Fibroblast of lung (primary cell): ENCODE results near the gene XPNPEP3. TPM values are rescaled to one million over a fixed set of nuclear protein-coding genes. Genes with fewer than 3 reads are reported as not detected.
"Not testable (repeated sequence)": the region's sequence is repeated elsewhere in the genome, so short reads cannot be mapped to it uniquely, and the experiment has no call there.

Experiments
- DNase-seq, 2 donors: peaks; one replicate each; pipeline versions ENCODE4 v3.0.0 to v3.0.0-alpha.2; 2010; ENCODE audit warnings: low read depth in 2 of 2
- H2AFZ ChIP-seq: 2 replicates; pipeline ENCODE4 v1.5.1; 2012; ENCODE audit warnings: low read length, control low read depth, inconsistent platforms
- H3K27ac ChIP-seq: 2 replicates; pipeline ENCODE4 v1.5.1; 2011; ENCODE audit warnings: low read length, control low read depth; ENCODE audit not compliant: insufficient read depth
- H3K27me3 ChIP-seq: 2 replicates; pipeline ENCODE4 v1.5.1; 2011; ENCODE audit warnings: mild to moderate bottlenecking, low read length; ENCODE audit not compliant: control insufficient read depth, insufficient read depth
- H3K36me3 ChIP-seq: 2 replicates; pipeline ENCODE4 v1.5.1; 2011; ENCODE audit warnings: low read length; ENCODE audit not compliant: control insufficient read depth, insufficient read depth
- H3K4me1 ChIP-seq: 2 replicates; pipeline ENCODE4 v1.5.1; 2011; ENCODE audit warnings: low read length; ENCODE audit not compliant: control insufficient read depth, insufficient read depth; ENCODE audit errors: extremely low read depth
- H3K4me2 ChIP-seq: 2 replicates; pipeline ENCODE4 v1.5.1; 2011; ENCODE audit warnings: low read length, control low read depth; ENCODE audit not compliant: insufficient read depth; ENCODE audit errors: extremely low read depth
- H3K4me3 ChIP-seq, 4 experiments: fragments of 200-600 bp in 1 of 4; sonication (generic) in 1 of 4; replicated peaks in 1 of 4; 2 replicates each; pipeline ENCODE4 v1.5.1; 2011 to 2016; ENCODE audit warnings: low read length in 4 of 4, low read depth in 3 of 4, mild to moderate bottlenecking in 3 of 4, control low read depth in 2 of 4, inconsistent platforms in 1 of 4, mixed read lengths in 1 of 4; ENCODE audit not compliant: insufficient read depth in 1 of 4; ENCODE audit errors: control extremely low read depth in 1 of 4
- H3K79me2 ChIP-seq: 2 replicates; pipeline ENCODE4 v1.5.1; 2012; ENCODE audit warnings: mild to moderate bottlenecking, low read length, inconsistent platforms; ENCODE audit not compliant: control insufficient read depth, insufficient read depth
- H3K9ac ChIP-seq: 2 replicates; pipeline ENCODE4 v1.5.1; 2011; ENCODE audit warnings: mild to moderate bottlenecking, low read length, control low read depth; ENCODE audit not compliant: insufficient read depth
- H3K9me3 ChIP-seq: 2 replicates; pipeline ENCODE4 v1.5.1; 2012; ENCODE audit warnings: low read depth, low read length; ENCODE audit not compliant: control insufficient read depth, insufficient read depth
- H4K20me1 ChIP-seq: 2 replicates; pipeline ENCODE4 v1.5.1; 2011; ENCODE audit warnings: low read length; ENCODE audit not compliant: control insufficient read depth, insufficient read depth; ENCODE audit errors: extremely low read depth
- EZH2 ChIP-seq: IDR thresholded peaks from 2 replicates; pipeline ENCODE4 v1.5.1; 2012; ENCODE audit warnings: low read length, control low read depth, mild to moderate bottlenecking; ENCODE audit errors: missing control alignments
- polyA plus RNA-seq, 2 donors: library from polyadenylated mRNA; depleted of rRNA in 1 of 2; stranded (reverse) in 1 of 2; unstranded in 1 of 2; fragments of >200 nt; gene quantifications; 2 replicates each; pipeline ENCODE4 v1.2.1, GENCODE V29; 2011 to 2012; ENCODE audit warnings: missing spikeins in 1 of 2
- total RNA-seq: library from RNA; depleted of rRNA; stranded (reverse); fragments of >200 nt; gene quantifications from 2 replicates; pipeline ENCODE4 v1.2.1, GENCODE V29; 2014
- TF ChIP-seq, protein P1 (sequence below), 2 donors: IDR thresholded peaks in 1 of 2; conservative IDR thresholded peaks in 1 of 2; 1 replicate in 1 of 2; 2 replicates in 1 of 2; pipeline ENCODE4 v1.5.1; 2011 to 2012; ENCODE audit warnings: low read length in 2 of 2, control low read depth in 1 of 2, inconsistent platforms in 1 of 2, low read depth in 1 of 2, mild to moderate bottlenecking in 1 of 2

Gene XPNPEP3
- total and polyA plus RNA-seq, 2 donors (not counting 1 experiment from before 2014, with no cell fraction given): 9.1 to 15.2 TPM

DNA sequence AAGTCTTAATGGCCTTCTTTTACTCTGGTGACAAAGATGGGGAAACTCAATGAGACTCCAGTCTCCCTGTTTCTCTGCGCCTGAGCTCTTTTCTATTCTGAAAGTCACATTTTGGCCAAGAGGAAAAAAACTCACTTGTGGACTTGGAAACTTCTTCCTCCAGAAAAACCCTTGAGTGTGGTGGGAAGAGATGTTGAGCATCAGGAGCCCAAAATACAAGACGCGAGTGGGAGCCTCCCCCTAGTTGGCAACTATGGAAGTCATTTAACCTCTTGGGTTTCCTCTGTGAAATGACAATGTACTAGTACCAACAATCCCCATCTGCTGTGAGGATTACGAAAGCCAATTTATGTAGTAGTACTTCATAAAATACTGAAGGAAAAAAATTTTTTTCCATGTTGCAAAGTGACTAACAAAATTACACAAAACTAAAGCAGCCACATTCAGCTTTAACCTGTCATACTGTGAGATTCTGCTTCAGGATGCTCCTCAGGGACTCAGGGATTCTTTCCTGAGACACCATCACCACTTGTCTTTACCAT lies 37.3 kb upstream of the XPNPEP3 start:
- H3K9me3 ChIP-seq: no peaks in the 10 kb centered on the region
- no peaks in the 10 kb centered on the region for H3K27me3 ChIP-seq
- peak overlapping the region; percentile 93 to 100 (median 99) for H3K4me3 ChIP-seq
- TF ChIP-seq, protein P1, sequence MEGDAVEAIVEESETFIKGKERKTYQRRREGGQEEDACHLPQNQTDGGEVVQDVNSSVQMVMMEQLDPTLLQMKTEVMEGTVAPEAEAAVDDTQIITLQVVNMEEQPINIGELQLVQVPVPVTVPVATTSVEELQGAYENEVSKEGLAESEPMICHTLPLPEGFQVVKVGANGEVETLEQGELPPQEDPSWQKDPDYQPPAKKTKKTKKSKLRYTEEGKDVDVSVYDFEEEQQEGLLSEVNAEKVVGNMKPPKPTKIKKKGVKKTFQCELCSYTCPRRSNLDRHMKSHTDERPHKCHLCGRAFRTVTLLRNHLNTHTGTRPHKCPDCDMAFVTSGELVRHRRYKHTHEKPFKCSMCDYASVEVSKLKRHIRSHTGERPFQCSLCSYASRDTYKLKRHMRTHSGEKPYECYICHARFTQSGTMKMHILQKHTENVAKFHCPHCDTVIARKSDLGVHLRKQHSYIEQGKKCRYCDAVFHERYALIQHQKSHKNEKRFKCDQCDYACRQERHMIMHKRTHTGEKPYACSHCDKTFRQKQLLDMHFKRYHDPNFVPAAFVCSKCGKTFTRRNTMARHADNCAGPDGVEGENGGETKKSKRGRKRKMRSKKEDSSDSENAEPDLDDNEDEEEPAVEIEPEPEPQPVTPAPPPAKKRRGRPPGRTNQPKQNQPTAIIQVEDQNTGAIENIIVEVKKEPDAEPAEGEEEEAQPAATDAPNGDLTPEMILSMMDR (conservative IDR thresholded peaks at IDR 0.05 in 1 of 2, IDR thresholded peaks at IDR 0.05 in 1 of 2; ENCODE audit: low read depth in 1 of 2, low read length in 2 of 2): no peak
- no peak for TF ChIP-seq EZH2
- peak overlapping the region; percentile 89 for H2AFZ ChIP-seq
- peaks cover 4% of the 10 kb centered on the region for H3K4me1 ChIP-seq
- peak overlapping the region; percentile 70 for H3K27ac ChIP-seq
- peaks cover 35% of the 10 kb centered on the region for H3K79me2 ChIP-seq
- H3K9ac ChIP-seq: peak overlapping the region; percentile 51
- H3K4me2 ChIP-seq: peak overlapping the region; percentile 97
- no peaks in the 10 kb centered on the region for H3K36me3 ChIP-seq
- no peaks in the 10 kb centered on the region for H4K20me1 ChIP-seq
- peak; percentile 15 to 61 for DNase-seq

GRCh38 chr22:40823426-40823825 lies 33.5 kb upstream of the XPNPEP3 start:
- H3K4me3 ChIP-seq: no peak overlapping the region
- H3K36me3 ChIP-seq: no peaks in the 10 kb centered on the region
- H3K79me2 ChIP-seq: peaks cover 7% of the 10 kb centered on the region
- H3K9ac ChIP-seq: no peak overlapping the region
- H3K4me2 ChIP-seq: no peak overlapping the region
- no peak for TF ChIP-seq EZH2
- TF ChIP-seq, protein P1 (conservative IDR thresholded peaks at IDR 0.05 in 1 of 2, IDR thresholded peaks at IDR 0.05 in 1 of 2; ENCODE audit: low read depth in 1 of 2, low read length in 2 of 2): no peak
- no peak for DNase-seq
- H3K4me1 ChIP-seq: peaks cover 2% of the 10 kb centered on the region
- no peaks in the 10 kb centered on the region for H3K27me3 ChIP-seq
- H3K27ac ChIP-seq: no peak overlapping the region
- no peaks in the 10 kb centered on the region for H4K20me1 ChIP-seq
- no peaks in the 10 kb centered on the region for H3K9me3 ChIP-seq
- H2AFZ ChIP-seq: no peak overlapping the region

GRCh38 chr22:40826292-40826691 lies 30.7 kb upstream of the XPNPEP3 start:
- not testable (repeated sequence) for H3K27ac ChIP-seq, H3K4me3 ChIP-seq, H3K36me3 ChIP-seq, H3K27me3 ChIP-seq, H4K20me1 ChIP-seq, H2AFZ ChIP-seq, H3K79me2 ChIP-seq, H3K4me2 ChIP-seq, H3K9me3 ChIP-seq, H3K9ac ChIP-seq, DNase-seq, H3K4me1 ChIP-seq
